ENCODE measurements around the gene PDGFRB.

PDGFRB gene

DNA sequence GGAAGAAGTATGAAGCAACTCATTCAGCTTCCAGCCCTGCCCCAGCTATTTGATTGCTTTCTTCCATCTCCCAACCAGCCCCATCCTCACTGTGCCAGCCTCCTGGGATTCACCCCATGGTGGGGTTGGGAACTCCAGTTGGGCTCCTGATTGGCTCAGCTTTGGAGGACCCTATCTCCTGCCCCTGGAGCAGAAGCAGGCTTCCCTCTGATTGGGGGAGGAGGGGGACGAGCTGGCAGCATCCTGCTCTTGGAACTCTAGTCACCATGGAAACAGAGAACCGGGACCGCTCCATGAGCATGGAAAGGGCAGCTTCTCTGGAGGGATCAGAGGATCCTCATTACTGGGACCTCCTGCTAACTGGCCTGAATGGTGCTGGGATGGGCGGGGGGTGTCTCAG, 36.8 kb upstream of the PDGFRB start:
- no peak overlapping the region for H3K27ac ChIP-seq
- no peak for DNase-seq (ENCODE audit: low read depth, low spot score)
- no peak overlapping the region for H3K4me3 ChIP-seq
- no peaks in the 10 kb centered on the region for H3K36me3 ChIP-seq (ENCODE audit: insufficient read depth, low read length)
- no peak for TF ChIP-seq POLR2AphosphoS5 (IDR thresholded peaks at IDR 0.05; ENCODE audit: borderline replicate concordance, low read depth, low read length)
- TF ChIP-seq FOXP2 (optimal IDR thresholded peaks at IDR 0.05; ENCODE audit: control extremely low read depth, extremely low read length, insufficient read depth), result no peak
- TF ChIP-seq EZH2 (IDR thresholded peaks at IDR 0.05), result no peak
- H3K9ac ChIP-seq (ENCODE audit: insufficient read length), result no peak overlapping the region
- no peaks in the 10 kb centered on the region for H3K9me3 ChIP-seq (ENCODE audit: low read depth, low read length)

DNA sequence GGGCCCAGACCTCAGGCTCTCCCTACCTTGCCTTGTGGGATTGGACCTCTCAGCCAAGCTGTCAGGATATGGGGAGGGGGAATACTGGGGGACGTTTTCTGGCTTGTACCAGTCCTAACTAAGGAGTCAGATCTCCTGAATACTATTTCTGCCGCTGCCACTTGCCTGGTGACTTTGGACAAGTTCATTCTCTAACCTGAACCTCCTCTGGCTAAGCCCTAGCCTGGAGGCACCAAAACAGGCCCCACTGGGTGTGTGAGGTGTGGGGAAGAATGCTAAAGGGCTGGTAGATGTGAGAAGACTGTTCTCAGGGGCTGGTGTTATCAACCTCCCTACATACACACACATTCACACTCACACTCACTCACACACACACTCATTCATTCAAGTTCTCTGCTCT, 35.3 kb upstream of the PDGFRB start:
- H3K9ac ChIP-seq (ENCODE audit: insufficient read length), result no peak overlapping the region
- no peaks in the 10 kb centered on the region for H3K9me3 ChIP-seq (ENCODE audit: low read depth, low read length)
- H3K27ac ChIP-seq, result no peak overlapping the region
- no peak for DNase-seq (ENCODE audit: low read depth, low spot score)
- H3K4me3 ChIP-seq, result no peak overlapping the region
- H3K36me3 ChIP-seq (ENCODE audit: insufficient read depth, low read length), result no peaks in the 10 kb centered on the region
- TF ChIP-seq FOXP2 (optimal IDR thresholded peaks at IDR 0.05; ENCODE audit: control extremely low read depth, extremely low read length, insufficient read depth), result no peak
- no peak for TF ChIP-seq POLR2AphosphoS5 (IDR thresholded peaks at IDR 0.05; ENCODE audit: borderline replicate concordance, low read depth, low read length)
- TF ChIP-seq EZH2 (IDR thresholded peaks at IDR 0.05), result no peak

DNA sequence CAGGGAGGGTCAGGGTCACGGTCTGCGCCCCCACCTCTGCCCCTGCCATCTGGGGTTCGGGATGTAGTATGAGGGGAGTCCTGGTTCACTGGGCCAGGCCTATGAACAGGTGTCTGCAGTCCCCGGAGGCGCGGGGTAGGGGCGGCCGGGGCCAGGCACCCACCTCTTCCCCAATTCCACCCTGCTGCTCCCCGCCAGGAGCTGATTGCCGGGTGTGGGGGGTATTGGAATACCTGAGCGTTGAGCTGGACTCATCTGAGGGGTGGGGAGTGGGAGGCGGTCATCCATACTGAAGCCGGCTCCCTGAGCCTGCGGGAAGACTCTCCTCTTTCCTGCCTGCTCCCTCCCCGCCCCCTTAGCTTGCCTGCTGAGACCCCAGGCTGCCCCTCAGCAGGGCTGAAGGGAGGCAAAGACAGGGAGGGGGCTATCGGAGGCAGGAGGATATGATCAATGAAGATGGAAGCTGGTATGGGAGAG, 34.9 kb upstream of the PDGFRB start:
- no peak for DNase-seq (ENCODE audit: low read depth, low spot score)
- no peak overlapping the region for H3K27ac ChIP-seq
- H3K36me3 ChIP-seq (ENCODE audit: insufficient read depth, low read length), result no peaks in the 10 kb centered on the region
- TF ChIP-seq POLR2AphosphoS5 (IDR thresholded peaks at IDR 0.05; ENCODE audit: borderline replicate concordance, low read depth, low read length) (no peak), FOXP2 (optimal IDR thresholded peaks at IDR 0.05; ENCODE audit: control extremely low read depth, extremely low read length, insufficient read depth) (no peak), EZH2 (IDR thresholded peaks at IDR 0.05) (no peak)
- no peak overlapping the region for H3K9ac ChIP-seq (ENCODE audit: insufficient read length)
- H3K9me3 ChIP-seq (ENCODE audit: low read depth, low read length), result no peaks in the 10 kb centered on the region
- no peak overlapping the region for H3K4me3 ChIP-seq

DNA sequence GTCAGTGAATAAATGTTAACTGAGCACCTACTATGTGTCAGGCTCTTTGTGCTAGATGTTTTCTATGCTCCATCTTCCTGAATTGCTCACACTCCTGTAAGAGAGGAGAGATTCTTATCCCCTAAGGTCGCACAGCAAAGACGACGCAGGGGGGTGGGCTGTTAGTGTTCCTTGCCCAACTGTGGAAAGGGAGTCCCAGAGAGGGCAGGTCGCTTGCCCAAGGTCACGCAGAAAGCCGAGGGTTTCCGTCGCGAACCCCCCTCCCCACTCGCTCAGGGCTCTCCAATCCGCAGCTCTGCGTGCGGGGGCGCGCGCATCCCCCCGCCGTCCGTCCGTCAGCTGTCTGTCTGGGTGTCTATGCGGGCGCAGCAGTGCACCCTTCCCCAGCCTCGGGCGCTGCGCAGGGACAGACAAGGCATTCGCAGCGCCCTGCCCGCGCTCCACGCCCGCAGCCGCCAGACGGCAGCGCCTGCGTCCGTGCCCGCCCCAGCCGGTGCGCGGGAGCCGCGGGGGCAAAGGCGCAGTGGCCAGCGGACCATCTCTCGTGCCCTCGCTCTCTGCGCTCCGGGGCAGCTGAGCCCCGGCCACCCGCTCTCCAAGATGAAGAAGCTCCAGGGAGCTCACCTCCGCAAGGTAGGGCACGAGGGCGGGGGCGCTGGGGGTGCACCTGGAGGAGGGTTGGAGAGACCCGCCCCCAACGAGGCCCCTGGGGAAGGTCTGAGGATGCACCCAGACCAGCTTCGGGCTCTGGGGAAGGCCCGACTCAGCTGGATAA, 34.3 kb upstream of the PDGFRB start, which contains the start of gene SLC6A7:
Gene SLC6A7 (plus strand): TSS at position 335 of the 775 bp plus-strand sequence. CDS start 266 bp downstream, at position 601.
- no peaks in the 10 kb centered on the region for H3K36me3 ChIP-seq (ENCODE audit: insufficient read depth, low read length)
- H3K9ac ChIP-seq (ENCODE audit: insufficient read length), result no peak within 1 kb of the TSS
- H3K4me3 ChIP-seq, result no peak within 1 kb of the TSS
- no peak for DNase-seq (ENCODE audit: low read depth, low spot score)
- no peak within 1 kb of the TSS for H3K27ac ChIP-seq
- TF ChIP-seq POLR2AphosphoS5 (IDR thresholded peaks at IDR 0.05; ENCODE audit: borderline replicate concordance, low read depth, low read length) (no peak), FOXP2 (optimal IDR thresholded peaks at IDR 0.05; ENCODE audit: control extremely low read depth, extremely low read length, insufficient read depth) (no peak), EZH2 (IDR thresholded peaks at IDR 0.05) (no peak)
- H3K9me3 ChIP-seq (ENCODE audit: low read depth, low read length), result no peaks in the 10 kb centered on the region

DNA sequence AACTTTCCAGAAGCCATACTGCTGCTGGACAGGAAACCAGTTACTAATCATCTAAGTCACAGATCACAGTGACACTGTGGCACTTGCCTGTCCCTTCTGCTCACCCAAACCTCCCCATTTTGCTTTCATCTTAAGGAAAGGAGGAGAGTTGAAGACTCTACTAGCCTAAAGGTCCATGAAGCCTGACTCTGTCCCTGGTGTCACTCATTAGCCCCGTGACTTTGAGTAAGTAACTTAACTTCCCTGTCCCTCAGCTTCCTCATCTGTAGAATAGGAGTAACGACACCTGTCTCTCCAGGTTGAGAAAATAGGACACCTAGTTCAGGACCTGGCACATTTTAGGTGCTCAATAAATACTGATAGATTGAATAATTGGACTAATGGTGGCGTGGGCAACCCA, 33.7 kb upstream of the PDGFRB start:
- H3K4me3 ChIP-seq, result no peak overlapping the region
- TF ChIP-seq POLR2AphosphoS5 (IDR thresholded peaks at IDR 0.05; ENCODE audit: borderline replicate concordance, low read depth, low read length) (no peak), FOXP2 (optimal IDR thresholded peaks at IDR 0.05; ENCODE audit: control extremely low read depth, extremely low read length, insufficient read depth) (no peak), EZH2 (IDR thresholded peaks at IDR 0.05) (no peak)
- no peaks in the 10 kb centered on the region for H3K9me3 ChIP-seq (ENCODE audit: low read depth, low read length)
- no peak for DNase-seq (ENCODE audit: low read depth, low spot score)
- no peak overlapping the region for H3K9ac ChIP-seq (ENCODE audit: insufficient read length)
- H3K36me3 ChIP-seq (ENCODE audit: insufficient read depth, low read length), result no peaks in the 10 kb centered on the region
- no peak overlapping the region for H3K27ac ChIP-seq

DNA sequence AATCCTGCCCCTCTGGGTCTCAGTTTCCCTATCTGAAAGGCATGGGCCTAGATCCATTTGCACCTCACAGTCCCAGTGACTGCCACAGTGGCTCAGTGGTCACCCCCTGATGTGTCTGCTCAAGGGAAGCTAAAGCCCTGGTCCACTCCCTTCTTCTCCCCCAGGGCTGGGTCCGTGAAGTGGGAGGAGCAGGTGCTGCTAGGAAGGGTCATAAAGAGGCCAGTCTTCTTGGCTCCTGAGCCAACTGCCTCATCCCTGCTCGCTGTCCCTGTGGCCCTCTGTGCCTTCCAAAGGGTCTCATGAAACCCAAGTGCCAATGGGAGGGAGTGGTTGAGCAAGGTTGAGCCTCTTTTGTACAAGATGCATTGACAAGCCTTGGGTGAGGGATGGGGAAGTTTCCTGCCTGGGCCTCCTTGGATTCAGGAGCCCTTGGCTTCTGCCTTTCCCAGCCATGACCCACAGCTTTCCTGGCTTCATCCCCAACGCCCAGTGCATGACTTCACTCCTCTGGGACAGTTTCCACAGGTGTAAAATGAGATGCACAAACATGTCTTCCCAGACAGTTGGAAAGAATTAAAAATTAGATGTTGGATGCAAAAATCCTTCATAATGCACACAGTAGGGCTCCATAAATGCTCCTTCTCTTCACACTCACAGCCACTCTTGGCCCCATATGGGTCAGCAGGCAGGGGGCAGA, 32.6 kb upstream of the PDGFRB start:
- TF ChIP-seq POLR2AphosphoS5 (IDR thresholded peaks at IDR 0.05; ENCODE audit: borderline replicate concordance, low read depth, low read length) (no peak), FOXP2 (optimal IDR thresholded peaks at IDR 0.05; ENCODE audit: control extremely low read depth, extremely low read length, insufficient read depth) (no peak), EZH2 (IDR thresholded peaks at IDR 0.05) (no peak)
- DNase-seq (ENCODE audit: low read depth, low spot score), result no peak

DNA sequence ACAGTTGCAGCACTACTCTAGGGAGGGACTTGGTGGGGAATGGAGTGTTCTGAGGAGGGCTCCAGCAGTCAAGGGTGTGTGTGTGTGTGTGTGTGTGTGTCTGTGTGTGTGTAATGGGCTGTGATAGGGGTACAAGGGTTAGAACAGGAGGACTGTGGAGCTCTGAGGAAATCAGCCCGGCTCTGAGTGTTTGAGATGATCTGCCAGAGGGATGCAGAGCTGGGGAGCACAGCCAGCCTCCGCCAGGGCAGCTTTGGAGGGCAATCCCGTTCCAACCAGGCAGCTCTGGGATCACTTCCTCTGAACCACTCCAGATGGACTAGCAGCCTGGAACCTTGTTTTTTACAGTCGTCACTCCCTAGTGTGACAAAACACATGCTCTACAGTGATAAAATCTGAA, 31.3 kb upstream of the PDGFRB start:
- TF ChIP-seq EZH2 (IDR thresholded peaks at IDR 0.05) (no peak), FOXP2 (optimal IDR thresholded peaks at IDR 0.05; ENCODE audit: control extremely low read depth, extremely low read length, insufficient read depth) (no peak), POLR2AphosphoS5 (IDR thresholded peaks at IDR 0.05; ENCODE audit: borderline replicate concordance, low read depth, low read length) (no peak)
- no peaks in the 10 kb centered on the region for H3K36me3 ChIP-seq (ENCODE audit: insufficient read depth, low read length)
- H3K9ac ChIP-seq (ENCODE audit: insufficient read length), result no peak overlapping the region
- no peak overlapping the region for H3K27ac ChIP-seq
- H3K9me3 ChIP-seq (ENCODE audit: low read depth, low read length), result no peaks in the 10 kb centered on the region
- DNase-seq (ENCODE audit: low read depth, low spot score), result no peak
- H3K4me3 ChIP-seq, result no peak overlapping the region

More for the DNA sequence above, 32.6 kb upstream of the PDGFRB start:
- H3K9ac ChIP-seq (ENCODE audit: insufficient read length), result no peak overlapping the region
- H3K27ac ChIP-seq, result no peak overlapping the region
- H3K36me3 ChIP-seq (ENCODE audit: insufficient read depth, low read length), result no peaks in the 10 kb centered on the region
- no peaks in the 10 kb centered on the region for H3K9me3 ChIP-seq (ENCODE audit: low read depth, low read length)
- no peak overlapping the region for H3K4me3 ChIP-seq

DNA sequence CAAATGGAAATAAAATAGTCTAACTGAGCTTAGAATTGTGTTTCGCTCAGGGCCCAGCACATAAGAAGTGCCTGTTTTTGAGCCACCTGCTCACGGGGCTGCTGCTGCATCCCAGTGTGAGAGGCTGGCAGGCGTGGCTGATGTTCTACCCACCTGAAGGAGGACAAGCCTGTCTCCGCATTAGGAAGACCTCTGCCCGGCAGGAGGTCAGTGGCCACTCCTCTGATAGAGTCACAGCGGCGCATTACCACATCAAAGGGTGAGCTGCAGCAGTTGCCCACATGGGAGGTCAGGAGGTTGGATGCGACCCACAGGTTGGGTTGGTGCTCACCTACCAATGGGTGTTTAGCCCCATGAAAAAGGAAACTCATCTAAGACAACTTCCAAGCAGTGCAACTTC, 30.5 kb upstream of the PDGFRB start:
- H3K9ac ChIP-seq (ENCODE audit: insufficient read length), result no peak overlapping the region
- H3K36me3 ChIP-seq (ENCODE audit: insufficient read depth, low read length), result no peaks in the 10 kb centered on the region
- no peak for DNase-seq (ENCODE audit: low read depth, low spot score)
- H3K4me3 ChIP-seq, result no peak overlapping the region
- H3K9me3 ChIP-seq (ENCODE audit: low read depth, low read length), result no peaks in the 10 kb centered on the region
- H3K27ac ChIP-seq, result no peak overlapping the region
- TF ChIP-seq EZH2 (IDR thresholded peaks at IDR 0.05), result no peak
- TF ChIP-seq POLR2AphosphoS5 (IDR thresholded peaks at IDR 0.05; ENCODE audit: borderline replicate concordance, low read depth, low read length), result no peak
- no peak for TF ChIP-seq FOXP2 (optimal IDR thresholded peaks at IDR 0.05; ENCODE audit: control extremely low read depth, extremely low read length, insufficient read depth)
